Thyroid gland (tissue), 4 donors: Measurements from ENCODE around the gene SEC22C. TPM values are rescaled to one million over a fixed set of nuclear protein-coding genes. Genes with fewer than 3 reads are reported as not detected.

Experiments
- DNase-seq, 2 donors: peaks; one replicate each; pipeline ENCODE4 v3.0.0-alpha.2; 2019
- H3K27ac ChIP-seq, 3 donors: fragments of 200-600 bp; sonication (generic); 1 replicate in 2 of 3; 2 replicates in 1 of 3; pipeline ENCODE4 v1.5.1; 2016 to 2019; ENCODE audit warnings: mild to moderate bottlenecking in 1 of 3, moderate library complexity in 1 of 3
- H3K27me3 ChIP-seq: fragments of 200-600 bp; sonication (generic); one replicate; pipeline ENCODE4 v1.5.1; 2019
- H3K36me3 ChIP-seq, 2 donors: fragments of 200-600 bp; sonication (generic); one replicate each; pipeline ENCODE4 v1.5.1; 2016 to 2019
- H3K4me1 ChIP-seq, 2 donors: fragments of 200-600 bp; sonication (generic); one replicate each; pipeline ENCODE4 v1.5.1; 2017 to 2019
- H3K4me3 ChIP-seq, 3 donors: fragments of 200-600 bp; sonication (generic); replicated peaks in 1 of 3; 1 replicate in 2 of 3; 2 replicates in 1 of 3; pipeline ENCODE4 v1.5.1; 2016; ENCODE audit warnings: mild to moderate bottlenecking in 1 of 3
- H3K9me3 ChIP-seq: fragments of 200-600 bp; sonication (generic); one replicate; pipeline ENCODE4 v1.5.1; 2017
- POLR2A ChIP-seq, 2 donors: fragments of 450-650 bp; IDR thresholded peaks; one replicate each; pipeline ENCODE4 v1.6.1; 2017; ENCODE audit warnings: antibody characterized with exemption in 2 of 2, mild to moderate bottlenecking in 2 of 2, moderate library complexity in 1 of 2
- WGBS, 2 donors: methylation state at CpG; one replicate each; pipeline ENCODE4 v1.1.5; 2017; 5-methylcytosine and 5-hydroxymethylcytosine counted together
- intact Hi-C: fragments of 100-400 bp; cut with DNase I; formaldehyde crosslinking; loops from one replicate; pipeline ENCODE4 v1.15.1; 2023
- total RNA-seq, 4 donors: library from RNA; depleted of rRNA; stranded (reverse); fragments of >200 nt; gene quantifications; one replicate each; pipeline ENCODE4 v1.2.3, GENCODE V29; 2016
- TF ChIP-seq, protein P1 (sequence below), 6 experiments: fragments of 200-600 bp in 3 of 6; fragments of 450-650 bp in 3 of 6; sonication (generic) in 3 of 6; IDR thresholded peaks; one replicate each; pipeline ENCODE4 v1.5.1; 2016 to 2019; ENCODE audit warnings: antibody characterized with exemption in 6 of 6, mild to moderate bottlenecking in 2 of 6, inconsistent platforms in 1 of 6, moderate library complexity in 1 of 6

The SEC22C gene
- total RNA-seq, 4 donors from 2014 or later: 59.9 to 66.4 (median 62.7) TPM

GRCh38 chr3:42515976-42516375, 65.8 kb downstream of the SEC22C start:
- DNase-seq: no peak
- intact Hi-C loops: no loop called here
- Histone ChIP-seq H3K27ac (no peak overlapping the region), H3K36me3 (no peaks in the 10 kb centered on the region), H3K27me3 (no peaks in the 10 kb centered on the region), H3K4me3 (no peak overlapping the region), H3K9me3 (no peaks in the 10 kb centered on the region), H3K4me1 (peaks cover 0 to 4% of the 10 kb centered on the region in 2 donors)
- WGBS, 2 donors: 85 to 94% methylated on average over 2 of the region's 2 CpGs
- TF ChIP-seq POLR2A (IDR thresholded peaks at IDR 0.05): no peak
- TF ChIP-seq, protein P1, sequence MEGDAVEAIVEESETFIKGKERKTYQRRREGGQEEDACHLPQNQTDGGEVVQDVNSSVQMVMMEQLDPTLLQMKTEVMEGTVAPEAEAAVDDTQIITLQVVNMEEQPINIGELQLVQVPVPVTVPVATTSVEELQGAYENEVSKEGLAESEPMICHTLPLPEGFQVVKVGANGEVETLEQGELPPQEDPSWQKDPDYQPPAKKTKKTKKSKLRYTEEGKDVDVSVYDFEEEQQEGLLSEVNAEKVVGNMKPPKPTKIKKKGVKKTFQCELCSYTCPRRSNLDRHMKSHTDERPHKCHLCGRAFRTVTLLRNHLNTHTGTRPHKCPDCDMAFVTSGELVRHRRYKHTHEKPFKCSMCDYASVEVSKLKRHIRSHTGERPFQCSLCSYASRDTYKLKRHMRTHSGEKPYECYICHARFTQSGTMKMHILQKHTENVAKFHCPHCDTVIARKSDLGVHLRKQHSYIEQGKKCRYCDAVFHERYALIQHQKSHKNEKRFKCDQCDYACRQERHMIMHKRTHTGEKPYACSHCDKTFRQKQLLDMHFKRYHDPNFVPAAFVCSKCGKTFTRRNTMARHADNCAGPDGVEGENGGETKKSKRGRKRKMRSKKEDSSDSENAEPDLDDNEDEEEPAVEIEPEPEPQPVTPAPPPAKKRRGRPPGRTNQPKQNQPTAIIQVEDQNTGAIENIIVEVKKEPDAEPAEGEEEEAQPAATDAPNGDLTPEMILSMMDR (IDR thresholded peaks at IDR 0.05): no peak

- Histone ChIP-seq H3K9me3 (no peaks in the 10 kb centered on the region), H3K27me3 (no peaks in the 10 kb centered on the region), H3K4me3 (no peak overlapping the region), H3K36me3 (no peaks in the 10 kb centered on the region), H3K27ac (no peak overlapping the region), H3K4me1 (peaks cover 0 to 4% of the 10 kb centered on the region in 2 donors)
- intact Hi-C loops: no loop called here
- 94% methylated on average over 4 to 9 of the region's 12 CpGs for WGBS, 2 donors
- no peak for TF ChIP-seq POLR2A (IDR thresholded peaks at IDR 0.05)
- TF ChIP-seq, protein P1 (IDR thresholded peaks at IDR 0.05): no peak
- no peak for DNase-seq
These were observed 66.3 kb downstream of the SEC22C start for GRCh38 chr3:42515391-42515916.

DNA sequence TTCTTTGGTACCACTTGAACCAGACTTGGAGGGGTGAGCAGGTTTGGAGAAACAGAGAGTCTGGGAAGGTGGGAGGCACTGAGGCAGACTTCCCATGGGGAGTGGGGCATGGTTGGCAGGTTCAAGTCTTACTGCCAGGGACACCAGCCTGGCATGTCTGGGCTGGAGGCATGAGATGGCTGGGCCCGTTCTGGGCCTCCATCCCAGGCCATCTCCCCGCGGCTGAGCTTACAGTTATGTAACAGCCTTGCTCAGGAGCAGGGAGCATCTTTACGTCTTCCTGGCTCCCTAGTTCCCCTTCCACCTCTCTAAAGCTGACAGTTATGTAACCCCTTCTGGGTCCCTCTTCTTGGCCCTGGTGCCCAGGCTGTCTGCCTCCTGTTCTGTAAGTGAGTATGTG, 66.9 kb downstream of the SEC22C start:
- TF ChIP-seq, protein P1 (IDR thresholded peaks at IDR 0.05): no peak
- TF ChIP-seq POLR2A (IDR thresholded peaks at IDR 0.05): no peak
- Histone ChIP-seq H3K27me3 (no peaks in the 10 kb centered on the region), H3K4me1 (peaks cover 0 to 4% of the 10 kb centered on the region in 2 donors), H3K4me3 (no peak overlapping the region), H3K9me3 (no peaks in the 10 kb centered on the region), H3K36me3 (no peaks in the 10 kb centered on the region), H3K27ac (no peak overlapping the region)
- WGBS, 2 donors: 91 to 96% methylated on average over 4 of the region's 4 CpGs
- intact Hi-C loops: no loop called here
- DNase-seq: no peak

DNA sequence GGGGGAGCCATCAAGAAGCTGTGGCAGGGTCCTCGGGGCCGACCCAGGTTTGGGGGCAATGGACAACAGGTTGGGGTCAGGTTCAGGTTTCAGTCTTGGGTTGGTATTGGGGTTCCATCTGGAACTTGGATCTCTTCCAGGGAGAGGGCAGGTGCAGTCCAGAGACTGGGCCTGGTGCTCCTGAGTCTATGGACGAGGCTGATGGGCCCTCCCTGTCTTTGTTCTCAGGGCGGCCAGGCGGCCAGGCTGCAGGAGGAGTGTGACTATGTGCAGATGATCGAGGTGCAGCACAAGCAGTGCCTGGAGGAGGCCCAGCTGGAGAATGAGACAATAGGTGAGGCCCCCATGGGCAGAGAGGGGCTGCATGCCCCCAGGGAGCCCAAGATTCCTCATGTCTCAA, 68.2 kb downstream of the SEC22C start:
- DNase-seq: no peak
- intact Hi-C loops: no loop called here
- Histone ChIP-seq H3K4me3 (no peak overlapping the region), H3K4me1 (peaks cover 0 to 4% of the 10 kb centered on the region in 2 donors), H3K36me3 (no peaks in the 10 kb centered on the region), H3K27me3 (no peaks in the 10 kb centered on the region), H3K27ac (no peak overlapping the region), H3K9me3 (no peaks in the 10 kb centered on the region)
- 94% methylated on average over 6 of the region's 6 CpGs for WGBS, 2 donors
- no peak for TF ChIP-seq POLR2A (IDR thresholded peaks at IDR 0.05)
- TF ChIP-seq, protein P1 (IDR thresholded peaks at IDR 0.05): no peak

- DNase-seq: no peak
- intact Hi-C loops: no loop called here
- Histone ChIP-seq H3K27ac (no peak overlapping the region), H3K36me3 (no peaks in the 10 kb centered on the region), H3K27me3 (no peaks in the 10 kb centered on the region), H3K4me1 (peaks cover 0 to 4% of the 10 kb centered on the region in 2 donors), H3K4me3 (no peak overlapping the region), H3K9me3 (no peaks in the 10 kb centered on the region)
- no peak for TF ChIP-seq POLR2A (IDR thresholded peaks at IDR 0.05)
- TF ChIP-seq, protein P1 (IDR thresholded peaks at IDR 0.05): no peak
- 89 to 95% methylated on average over 3 of the region's 3 CpGs for WGBS, 2 donors
These were observed 68.6 kb downstream of the SEC22C start for GRCh38 chr3:42513121-42513520.
